BJ (cell line): ENCODE results near the gene OR9A4. TPM values are rescaled to one million over a fixed set of nuclear protein-coding genes. Genes with fewer than 3 reads are reported as not detected.

Experiments used
- CTCF ChIA-PET: fragments of 350-600 bp; formaldehyde crosslinking; extraction: SDS; loops from one replicate; lab custom pipeline; 2021; ENCODE audit warnings: antibody characterized with exemption, inconsistent platforms; lab: Yijun Ruan, JAX
- POLR2A ChIA-PET: fragments of 300-600 bp; sonication (Branson Sonifier 250); formaldehyde crosslinking; extraction: SDS; loops from one replicate; lab custom pipeline; 2021; ENCODE audit warnings: antibody characterized with exemption; lab: Charles Lee
- DNase-seq: peaks from one replicate; pipeline ENCODE4 v3.0.0-alpha.2; 2011; ENCODE audit warnings: low read depth
- H3K27me3 ChIP-seq: 2 replicates; pipeline ENCODE4 v1.6.0; 2011; ENCODE audit warnings: low read length; ENCODE audit not compliant: control insufficient read depth, insufficient read depth
- H3K36me3 ChIP-seq: 2 replicates; pipeline ENCODE4 v1.5.1; 2011; ENCODE audit warnings: low read length; ENCODE audit not compliant: control insufficient read depth, insufficient read depth
- H3K4me3 ChIP-seq: 2 replicates; pipeline ENCODE4 v1.5.1; 2011; ENCODE audit warnings: low read depth, mild to moderate bottlenecking, control low read depth, low read length
- polyA plus RNA-seq: library from polyadenylated mRNA; depleted of rRNA; stranded (reverse); fragments of >200 nt; gene quantifications from 2 replicates; pipeline ENCODE4 v1.2.3, GENCODE V29; 2011
- TF ChIP-seq, protein P1 (sequence below): IDR thresholded peaks from 2 replicates; pipeline ENCODE4 v1.5.1; 2011; ENCODE audit warnings: low read depth, mild to moderate bottlenecking, control low read depth, inconsistent platforms, low read length, moderate library complexity; ENCODE audit not compliant: insufficient read depth

Gene OR9A4
- polyA plus RNA-seq, 1 experiment: not detected

DNA sequence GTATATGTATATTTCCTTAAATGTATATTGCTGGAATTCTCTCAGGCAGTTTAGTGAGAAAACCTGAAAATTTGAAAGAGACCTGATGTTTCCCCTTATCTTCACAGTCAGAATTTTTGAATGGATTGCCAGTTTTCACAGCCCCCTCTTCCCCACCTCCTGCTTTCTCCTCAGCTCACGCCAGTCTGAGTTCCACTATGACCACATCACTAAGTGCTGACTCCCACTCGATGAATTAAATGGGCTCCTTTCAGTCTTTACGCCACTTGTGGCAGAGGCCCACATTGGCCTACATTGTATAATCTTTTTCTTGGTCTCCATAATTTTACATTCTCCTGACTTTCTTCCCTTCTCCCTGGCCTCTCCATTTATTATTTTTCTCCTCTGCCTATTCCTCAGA is 33.7 kb downstream of the OR9A4 start:
- Histone ChIP-seq H3K4me3 (no peak overlapping the region), H3K36me3 (no peaks in the 10 kb centered on the region), H3K27me3 (no peaks in the 10 kb centered on the region)
- ChIA-PET POLR2A (no interaction called here), CTCF (no interaction called here)
- DNase-seq: no peak
- TF ChIP-seq, protein P1, sequence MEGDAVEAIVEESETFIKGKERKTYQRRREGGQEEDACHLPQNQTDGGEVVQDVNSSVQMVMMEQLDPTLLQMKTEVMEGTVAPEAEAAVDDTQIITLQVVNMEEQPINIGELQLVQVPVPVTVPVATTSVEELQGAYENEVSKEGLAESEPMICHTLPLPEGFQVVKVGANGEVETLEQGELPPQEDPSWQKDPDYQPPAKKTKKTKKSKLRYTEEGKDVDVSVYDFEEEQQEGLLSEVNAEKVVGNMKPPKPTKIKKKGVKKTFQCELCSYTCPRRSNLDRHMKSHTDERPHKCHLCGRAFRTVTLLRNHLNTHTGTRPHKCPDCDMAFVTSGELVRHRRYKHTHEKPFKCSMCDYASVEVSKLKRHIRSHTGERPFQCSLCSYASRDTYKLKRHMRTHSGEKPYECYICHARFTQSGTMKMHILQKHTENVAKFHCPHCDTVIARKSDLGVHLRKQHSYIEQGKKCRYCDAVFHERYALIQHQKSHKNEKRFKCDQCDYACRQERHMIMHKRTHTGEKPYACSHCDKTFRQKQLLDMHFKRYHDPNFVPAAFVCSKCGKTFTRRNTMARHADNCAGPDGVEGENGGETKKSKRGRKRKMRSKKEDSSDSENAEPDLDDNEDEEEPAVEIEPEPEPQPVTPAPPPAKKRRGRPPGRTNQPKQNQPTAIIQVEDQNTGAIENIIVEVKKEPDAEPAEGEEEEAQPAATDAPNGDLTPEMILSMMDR: no peak

DNA sequence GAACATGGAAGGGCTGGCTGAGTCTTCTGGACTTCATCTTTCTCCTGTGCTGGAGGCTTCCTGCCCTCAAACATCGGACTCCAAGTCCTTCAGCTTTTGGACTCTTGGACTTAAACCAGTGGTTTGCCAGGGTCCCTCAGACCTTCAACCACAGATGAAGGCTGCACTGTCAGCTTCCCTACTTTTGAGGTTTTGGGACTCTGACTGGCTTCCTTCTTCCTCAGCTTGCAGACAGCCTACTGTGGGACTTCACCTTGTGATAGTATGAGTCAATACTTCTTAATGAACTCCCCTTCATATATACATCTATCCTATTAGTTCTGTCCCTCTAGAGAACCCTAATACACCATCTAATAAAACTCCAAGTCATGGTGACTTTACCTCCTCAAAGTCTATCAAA is 34.6 kb downstream of the OR9A4 start:
- no peak overlapping the region for H3K4me3 ChIP-seq
- no peaks in the 10 kb centered on the region for H3K27me3 ChIP-seq
- DNase-seq: no peak
- TF ChIP-seq, protein P1: no peak
- CTCF ChIA-PET: no interaction called here
- H3K36me3 ChIP-seq: no peaks in the 10 kb centered on the region
- POLR2A ChIA-PET: no interaction called here

DNA sequence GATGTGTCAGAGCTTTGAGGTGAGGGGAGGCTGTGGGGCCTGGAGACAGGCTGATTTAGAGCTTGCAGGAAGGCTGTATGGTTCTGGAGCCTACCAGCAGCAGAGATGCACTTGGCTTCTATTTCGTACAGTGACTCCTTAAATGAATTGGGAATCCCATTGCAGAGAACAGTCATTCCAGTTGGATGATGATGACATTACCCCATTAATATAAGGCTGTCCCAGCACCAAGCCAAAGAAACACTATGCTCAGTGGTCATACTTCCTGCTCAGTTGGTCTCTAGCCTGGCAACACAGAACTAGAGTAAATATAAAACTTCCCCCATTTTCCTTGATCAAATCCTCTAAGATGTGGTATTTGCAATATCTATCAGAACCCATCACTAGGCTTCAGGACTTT is 36.3 kb downstream of the OR9A4 start:
- POLR2A ChIA-PET: no interaction called here
- no peaks in the 10 kb centered on the region for H3K36me3 ChIP-seq
- DNase-seq: no peak
- H3K4me3 ChIP-seq: no peak overlapping the region
- no peaks in the 10 kb centered on the region for H3K27me3 ChIP-seq
- TF ChIP-seq, protein P1: no peak
- CTCF ChIA-PET: no interaction called here

DNA sequence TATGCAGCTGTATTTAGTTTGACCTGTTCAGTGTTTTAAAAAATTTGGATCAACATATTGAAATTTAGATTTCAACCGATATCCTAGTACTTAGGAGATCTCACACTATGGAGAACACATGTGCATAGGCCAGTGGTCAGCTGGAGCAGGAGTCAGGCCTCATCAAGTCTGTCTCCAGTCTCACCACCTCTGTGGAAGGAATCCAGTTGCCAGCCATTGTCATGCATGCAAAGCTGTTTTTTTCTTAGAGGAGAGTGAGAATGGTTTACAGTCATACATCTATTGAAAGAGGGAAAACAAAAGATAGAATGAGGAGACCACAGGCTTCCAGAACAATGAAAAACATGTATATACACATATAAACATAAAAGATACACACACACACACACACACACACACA is 38.1 kb downstream of the OR9A4 start:
- TF ChIP-seq, protein P1: no peak
- POLR2A ChIA-PET: no interaction called here
- no peaks in the 10 kb centered on the region for H3K27me3 ChIP-seq
- no peak for DNase-seq
- H3K36me3 ChIP-seq: no peaks in the 10 kb centered on the region
- H3K4me3 ChIP-seq: no peak overlapping the region
- CTCF ChIA-PET: no interaction called here

DNA sequence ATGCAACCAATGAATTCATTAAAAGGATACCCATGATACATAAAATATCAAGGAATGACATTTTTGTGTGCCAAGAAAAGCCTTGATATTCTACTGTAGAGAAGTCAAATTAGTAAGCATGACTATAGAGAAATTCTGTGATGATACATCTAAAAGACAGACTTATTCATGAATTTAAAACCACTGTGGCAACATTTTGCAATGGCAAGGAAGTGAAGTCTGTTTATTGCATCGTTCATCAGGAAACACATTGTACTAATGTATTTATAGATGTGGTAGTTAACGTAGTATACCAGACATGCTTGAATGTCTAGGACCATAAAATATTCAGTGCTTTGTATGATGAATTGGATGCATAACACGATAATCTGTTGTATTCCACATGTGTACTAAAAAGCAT is 39.9 kb downstream of the OR9A4 start:
- Histone ChIP-seq H3K27me3 (no peaks in the 10 kb centered on the region), H3K4me3 (no peak overlapping the region), H3K36me3 (no peaks in the 10 kb centered on the region)
- TF ChIP-seq, protein P1: no peak
- DNase-seq: no peak
- ChIA-PET CTCF (no interaction called here), POLR2A (no interaction called here)
